ENCODE data around the gene SCD.

DNA sequence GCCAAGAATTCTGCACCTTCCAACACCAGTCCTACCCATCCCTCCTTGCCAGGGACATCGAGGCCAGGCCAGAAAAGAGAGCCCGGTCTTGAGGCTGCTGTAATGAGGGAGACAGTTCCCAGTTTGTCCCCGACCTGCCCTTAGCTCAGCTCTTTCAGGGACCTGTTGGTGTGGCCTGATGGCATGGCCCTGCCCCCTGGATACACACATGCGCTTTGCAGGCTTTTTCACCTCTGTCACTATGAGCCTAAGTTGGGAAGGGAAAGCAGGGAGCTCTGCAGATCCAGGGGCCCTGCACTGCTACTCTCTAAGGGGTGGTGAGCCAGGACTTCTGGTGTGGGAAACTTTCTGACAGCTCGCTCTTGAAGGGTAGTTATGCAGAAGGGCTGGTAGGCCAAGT, 2.1 kb downstream of the SCD start:
- TF ChIP-seq POLR2A (IDR thresholded peaks at IDR 0.05), result no peak
- TF ChIP-seq, protein P1, sequence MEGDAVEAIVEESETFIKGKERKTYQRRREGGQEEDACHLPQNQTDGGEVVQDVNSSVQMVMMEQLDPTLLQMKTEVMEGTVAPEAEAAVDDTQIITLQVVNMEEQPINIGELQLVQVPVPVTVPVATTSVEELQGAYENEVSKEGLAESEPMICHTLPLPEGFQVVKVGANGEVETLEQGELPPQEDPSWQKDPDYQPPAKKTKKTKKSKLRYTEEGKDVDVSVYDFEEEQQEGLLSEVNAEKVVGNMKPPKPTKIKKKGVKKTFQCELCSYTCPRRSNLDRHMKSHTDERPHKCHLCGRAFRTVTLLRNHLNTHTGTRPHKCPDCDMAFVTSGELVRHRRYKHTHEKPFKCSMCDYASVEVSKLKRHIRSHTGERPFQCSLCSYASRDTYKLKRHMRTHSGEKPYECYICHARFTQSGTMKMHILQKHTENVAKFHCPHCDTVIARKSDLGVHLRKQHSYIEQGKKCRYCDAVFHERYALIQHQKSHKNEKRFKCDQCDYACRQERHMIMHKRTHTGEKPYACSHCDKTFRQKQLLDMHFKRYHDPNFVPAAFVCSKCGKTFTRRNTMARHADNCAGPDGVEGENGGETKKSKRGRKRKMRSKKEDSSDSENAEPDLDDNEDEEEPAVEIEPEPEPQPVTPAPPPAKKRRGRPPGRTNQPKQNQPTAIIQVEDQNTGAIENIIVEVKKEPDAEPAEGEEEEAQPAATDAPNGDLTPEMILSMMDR (IDR thresholded peaks at IDR 0.05), result no peak

Data from adrenal gland (tissue), 5 donors.